AG10803 (cell line): ENCODE results near the gene SLC38A6.

Experiments
- DNase-seq: peaks from one replicate; pipeline ENCODE4 v3.0.0; 2010; ENCODE audit warnings: low read depth
- H3K4me3 ChIP-seq: 2 replicates; pipeline ENCODE4 v1.5.1; 2011; ENCODE audit warnings: mild to moderate bottlenecking, low read length, control low read depth
- TF ChIP-seq, protein P1 (sequence below): conservative IDR thresholded peaks from 2 replicates; pipeline ENCODE4 v1.5.1; 2011; ENCODE audit warnings: mild to moderate bottlenecking, low read length, control low read depth, inconsistent platforms

SLC38A6 gene

GRCh38 chr14:60965402-60965801, 15.6 kb upstream of the SLC38A6 start:
- peak; percentile 65 for DNase-seq
- no peak overlapping the region for H3K4me3 ChIP-seq
- TF ChIP-seq, protein P1, sequence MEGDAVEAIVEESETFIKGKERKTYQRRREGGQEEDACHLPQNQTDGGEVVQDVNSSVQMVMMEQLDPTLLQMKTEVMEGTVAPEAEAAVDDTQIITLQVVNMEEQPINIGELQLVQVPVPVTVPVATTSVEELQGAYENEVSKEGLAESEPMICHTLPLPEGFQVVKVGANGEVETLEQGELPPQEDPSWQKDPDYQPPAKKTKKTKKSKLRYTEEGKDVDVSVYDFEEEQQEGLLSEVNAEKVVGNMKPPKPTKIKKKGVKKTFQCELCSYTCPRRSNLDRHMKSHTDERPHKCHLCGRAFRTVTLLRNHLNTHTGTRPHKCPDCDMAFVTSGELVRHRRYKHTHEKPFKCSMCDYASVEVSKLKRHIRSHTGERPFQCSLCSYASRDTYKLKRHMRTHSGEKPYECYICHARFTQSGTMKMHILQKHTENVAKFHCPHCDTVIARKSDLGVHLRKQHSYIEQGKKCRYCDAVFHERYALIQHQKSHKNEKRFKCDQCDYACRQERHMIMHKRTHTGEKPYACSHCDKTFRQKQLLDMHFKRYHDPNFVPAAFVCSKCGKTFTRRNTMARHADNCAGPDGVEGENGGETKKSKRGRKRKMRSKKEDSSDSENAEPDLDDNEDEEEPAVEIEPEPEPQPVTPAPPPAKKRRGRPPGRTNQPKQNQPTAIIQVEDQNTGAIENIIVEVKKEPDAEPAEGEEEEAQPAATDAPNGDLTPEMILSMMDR: no peak

GRCh38 chr14:60968099-60968498, 12.9 kb upstream of the SLC38A6 start:
- no peak for DNase-seq
- no peak overlapping the region for H3K4me3 ChIP-seq
- TF ChIP-seq, protein P1: no peak

- DNase-seq: no peak
- no peak overlapping the region for H3K4me3 ChIP-seq
- TF ChIP-seq, protein P1: no peak
Measured at GRCh38 chr14:60968671-60969070, 12.4 kb upstream of the SLC38A6 start.

DNA sequence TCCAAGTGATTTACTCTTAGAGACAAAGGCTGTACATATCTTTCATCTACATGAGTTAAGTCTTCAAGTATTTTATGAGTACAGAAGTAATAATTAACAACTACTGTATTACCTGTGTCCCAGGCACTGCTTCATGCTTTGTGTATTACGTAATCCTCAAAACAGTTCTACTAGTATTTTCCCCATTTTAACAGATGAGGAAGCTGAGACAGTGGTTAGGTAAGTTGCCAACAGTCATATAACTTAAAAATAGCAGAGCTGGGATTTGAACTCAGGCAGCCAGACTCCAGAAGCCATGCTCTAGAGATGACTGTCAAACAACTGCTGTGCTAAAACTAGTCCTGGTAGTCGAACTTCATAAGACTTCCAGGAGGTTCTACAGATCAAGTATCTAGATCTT, 10.9 kb upstream of the SLC38A6 start:
- TF ChIP-seq, protein P1: no peak
- DNase-seq: no peak
- H3K4me3 ChIP-seq: no peak overlapping the region

- TF ChIP-seq, protein P1: no peak
Measured at GRCh38 chr14:60971271-60971670, 9.8 kb upstream of the SLC38A6 start.

DNA sequence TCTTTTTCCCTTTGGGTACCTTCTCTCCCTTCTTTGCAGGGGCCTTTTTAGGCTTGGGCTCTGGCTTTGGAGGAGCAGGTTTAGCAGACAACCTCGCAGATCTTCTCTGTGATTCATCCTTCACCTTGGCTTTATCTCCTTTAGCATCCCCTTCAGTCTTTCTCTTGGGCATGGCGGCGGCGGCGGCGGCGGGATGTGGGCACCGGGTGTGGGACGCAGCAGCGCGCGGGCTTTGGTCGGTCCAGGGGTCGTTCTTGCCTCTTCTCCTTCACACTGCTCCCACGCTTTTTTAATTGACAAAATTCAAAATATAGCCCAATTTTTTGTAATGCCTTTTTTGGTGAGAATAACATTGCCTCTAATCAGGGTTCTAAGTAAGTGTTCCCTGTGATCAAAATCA, 8.8 kb upstream of the SLC38A6 start:
- no peak overlapping the region for H3K4me3 ChIP-seq
- no peak for DNase-seq

More at GRCh38 chr14:60971271-60971670, 9.8 kb upstream of the SLC38A6 start:
- DNase-seq: no peak
- no peak overlapping the region for H3K4me3 ChIP-seq

GRCh38 chr14:60973070-60973469, 8.0 kb upstream of the SLC38A6 start:
- no peak overlapping the region for H3K4me3 ChIP-seq
- DNase-seq: no peak
- TF ChIP-seq, protein P1: no peak

More for the DNA sequence above, 8.8 kb upstream of the SLC38A6 start:
- TF ChIP-seq, protein P1: no peak
